ENCODE measurements around the gene SNX32. TPM values are rescaled to one million over a fixed set of nuclear protein-coding genes. Genes with fewer than 3 reads are reported as not detected.

The SNX32 gene
- total and polyA plus RNA-seq, 2 donors (not counting 3 experiments of a cell fraction or from before 2014, with no cell fraction given): 0.19 TPM; not detected in 1

DNA sequence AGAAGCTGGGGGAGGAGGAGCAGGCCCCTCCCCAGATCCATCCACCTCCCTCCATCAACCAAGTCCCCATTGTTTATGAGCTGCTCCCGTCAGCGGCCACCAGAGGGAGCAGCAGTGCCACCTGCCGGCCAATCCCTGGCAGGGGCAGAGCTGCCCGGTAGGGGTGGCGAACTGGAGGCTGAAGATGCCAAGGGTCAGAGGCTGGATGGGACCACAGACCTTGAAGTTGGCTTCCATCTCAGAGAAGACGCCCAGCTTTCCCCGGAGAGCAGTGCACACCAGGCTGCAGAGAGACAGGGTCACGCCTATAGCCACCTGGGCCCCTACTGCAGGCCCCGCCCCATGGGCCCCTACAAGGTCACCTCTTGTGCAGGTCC is 50.9 kb downstream of the SNX32 start:
- H3K36me3 ChIP-seq (ENCODE audit: control insufficient read depth in 2 of 2, extremely low read depth in 1 of 2, insufficient read depth in 2 of 2, low read length in 2 of 2): peaks cover 4 to 30% of the 10 kb centered on the region in 2 experiments
- no peak overlapping the region for H3K9ac ChIP-seq (replicated peaks; ENCODE audit: extremely low read depth, insufficient read depth, low read length)
- H4K20me1 ChIP-seq (replicated peaks; ENCODE audit: control insufficient read depth, extremely low read depth, insufficient read depth, low read length): no peaks in the 10 kb centered on the region
- H2AFZ ChIP-seq (ENCODE audit: low read depth, low read length): no peak overlapping the region
- ChIA-PET POLR2A (interaction anchor here (1.1 to 1.9 kb wide), 3 partner anchors 14 to 26 kb away, joined by 3 to 17 read pairs (median 4); partner anchors contain the start of genes CFL1, FOSL1 and MUS81), CTCF (interaction anchor here (0.5 to 3.4 kb wide), 51 partner anchors 8 to 344 kb away, joined by 3 to 115 read pairs (median 5); partner anchors contain the start of genes AP5B1, BANF1, CFL1 and EFEMP2)
- H3K27ac ChIP-seq (ENCODE audit: insufficient read depth, low read depth, low read length): no peak overlapping the region
- peaks cover 11% of the 10 kb centered on the region for H3K79me2 ChIP-seq (ENCODE audit: control insufficient read depth, insufficient read depth, low read length)
- H3K9me3 ChIP-seq (replicated peaks; ENCODE audit: control insufficient read depth, insufficient read depth, low read length): no peaks in the 10 kb centered on the region
- TF ChIP-seq, protein P1, sequence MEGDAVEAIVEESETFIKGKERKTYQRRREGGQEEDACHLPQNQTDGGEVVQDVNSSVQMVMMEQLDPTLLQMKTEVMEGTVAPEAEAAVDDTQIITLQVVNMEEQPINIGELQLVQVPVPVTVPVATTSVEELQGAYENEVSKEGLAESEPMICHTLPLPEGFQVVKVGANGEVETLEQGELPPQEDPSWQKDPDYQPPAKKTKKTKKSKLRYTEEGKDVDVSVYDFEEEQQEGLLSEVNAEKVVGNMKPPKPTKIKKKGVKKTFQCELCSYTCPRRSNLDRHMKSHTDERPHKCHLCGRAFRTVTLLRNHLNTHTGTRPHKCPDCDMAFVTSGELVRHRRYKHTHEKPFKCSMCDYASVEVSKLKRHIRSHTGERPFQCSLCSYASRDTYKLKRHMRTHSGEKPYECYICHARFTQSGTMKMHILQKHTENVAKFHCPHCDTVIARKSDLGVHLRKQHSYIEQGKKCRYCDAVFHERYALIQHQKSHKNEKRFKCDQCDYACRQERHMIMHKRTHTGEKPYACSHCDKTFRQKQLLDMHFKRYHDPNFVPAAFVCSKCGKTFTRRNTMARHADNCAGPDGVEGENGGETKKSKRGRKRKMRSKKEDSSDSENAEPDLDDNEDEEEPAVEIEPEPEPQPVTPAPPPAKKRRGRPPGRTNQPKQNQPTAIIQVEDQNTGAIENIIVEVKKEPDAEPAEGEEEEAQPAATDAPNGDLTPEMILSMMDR (IDR thresholded peaks at IDR 0.05; ENCODE audit: extremely low read depth in 1 of 2, insufficient read depth in 1 of 2, low read depth in 1 of 2, low read length in 2 of 2): peak; percentile 99 to 100
- TF ChIP-seq GATA2 (IDR thresholded peaks at IDR 0.05; ENCODE audit: insufficient read depth, insufficient read length, low read depth, low read length): no peak
- TF ChIP-seq POLR2AphosphoS5 (IDR thresholded peaks at IDR 0.05; ENCODE audit: insufficient read depth, low read depth, low read length): peak; percentile 49
- DNase-seq (ENCODE audit: low read depth, low spot score): peak; percentile 78
- H3K4me1 ChIP-seq (ENCODE audit: control insufficient read depth, extremely low read depth, insufficient read depth, low read length): peaks cover 23% of the 10 kb centered on the region
- intact Hi-C loops (cut with micrococcal nuclease) (loop anchor here (1.0 to 5.0 kb wide), 2 partner anchors 48 to 105 kb away; no protein-coding TSS in a partner anchor), dilution Hi-C loops (cut with MboI; ENCODE audit: extremely low pct_ligation_motif_present, low sequenced_read_pairs) (no loop called here)
- FAIRE-seq: peak; percentile 82
- H3K27me3 ChIP-seq (ENCODE audit: control insufficient read depth in 2 of 2, insufficient read depth in 2 of 2, low read length in 2 of 2): no peaks in the 10 kb centered on the region
- H3K9me1 ChIP-seq (replicated peaks; ENCODE audit: control insufficient read depth, extremely low read depth, insufficient read depth, low read length): no peaks in the 10 kb centered on the region
- H3K4me2 ChIP-seq (ENCODE audit: insufficient read depth, low read length): no peak overlapping the region
- no peak overlapping the region for H3K4me3 ChIP-seq (replicated peaks in 1 of 3; ENCODE audit: insufficient read depth in 1 of 3, low read depth in 1 of 3, low read length in 3 of 3)
- BruUV-seq (replicated peaks): no TSS peak

DNA sequence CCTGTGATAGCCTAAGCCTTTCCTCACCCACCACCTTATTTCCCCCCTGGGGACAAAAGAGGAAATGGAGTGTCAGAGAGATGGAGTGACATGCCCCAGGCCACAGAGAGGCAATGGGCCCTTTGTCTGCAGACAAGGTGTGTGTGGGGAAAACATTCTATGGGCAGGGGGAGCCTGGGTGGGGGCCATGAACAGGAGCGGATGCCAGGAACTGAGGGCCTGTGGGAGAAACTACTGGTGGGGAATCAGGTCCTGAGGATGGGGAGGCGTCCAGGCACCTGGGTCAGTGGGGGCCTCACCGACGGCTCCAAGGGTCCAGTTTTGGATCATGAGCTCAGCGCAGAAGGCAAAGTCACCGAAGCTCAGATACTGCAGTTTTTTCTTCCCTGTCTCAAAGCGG is 51.5 kb downstream of the SNX32 start:
- Histone ChIP-seq H3K9me3 (replicated peaks; ENCODE audit: control insufficient read depth, insufficient read depth, low read length) (no peaks in the 10 kb centered on the region), H3K27ac (ENCODE audit: insufficient read depth, low read depth, low read length) (no peak overlapping the region), H3K4me2 (ENCODE audit: insufficient read depth, low read length) (no peak overlapping the region), H2AFZ (ENCODE audit: low read depth, low read length) (no peak overlapping the region), H3K4me1 (ENCODE audit: control insufficient read depth, extremely low read depth, insufficient read depth, low read length) (peaks cover 28% of the 10 kb centered on the region), H3K9ac (replicated peaks; ENCODE audit: extremely low read depth, insufficient read depth, low read length) (no peak overlapping the region), H3K36me3 (ENCODE audit: control insufficient read depth in 2 of 2, extremely low read depth in 1 of 2, insufficient read depth in 2 of 2, low read length in 2 of 2) (peaks cover 4 to 30% of the 10 kb centered on the region in 2 experiments), H3K4me3 (replicated peaks in 1 of 3; ENCODE audit: insufficient read depth in 1 of 3, low read depth in 1 of 3, low read length in 3 of 3) (no peak overlapping the region), H3K9me1 (replicated peaks; ENCODE audit: control insufficient read depth, extremely low read depth, insufficient read depth, low read length) (no peaks in the 10 kb centered on the region), H3K79me2 (ENCODE audit: control insufficient read depth, insufficient read depth, low read length) (peaks cover 11% of the 10 kb centered on the region), H4K20me1 (replicated peaks; ENCODE audit: control insufficient read depth, extremely low read depth, insufficient read depth, low read length) (no peaks in the 10 kb centered on the region), H3K27me3 (ENCODE audit: control insufficient read depth in 2 of 2, insufficient read depth in 2 of 2, low read length in 2 of 2) (no peaks in the 10 kb centered on the region)
- BruUV-seq (replicated peaks): no TSS peak
- ChIA-PET CTCF (interaction anchor here (0.6 to 3.4 kb wide), 50 partner anchors 8 to 345 kb away, joined by 3 to 115 read pairs (median 5); partner anchors contain the start of genes AP5B1, BANF1, CFL1 and EFEMP2), POLR2A (interaction anchor here (1.1 to 1.9 kb wide), 3 partner anchors 15 to 26 kb away, joined by 3 to 17 read pairs (median 4); partner anchors contain the start of genes CFL1, FOSL1 and MUS81)
- DNase-seq (ENCODE audit: low read depth, low spot score) (no peak), FAIRE-seq (no peak)
- TF ChIP-seq POLR2AphosphoS5 (IDR thresholded peaks at IDR 0.05; ENCODE audit: insufficient read depth, low read depth, low read length): no peak
- TF ChIP-seq POLR2A (IDR thresholded peaks at IDR 0.05; ENCODE audit: low read depth, low read length): no peak
- TF ChIP-seq, protein P1 (IDR thresholded peaks at IDR 0.05; ENCODE audit: extremely low read depth in 1 of 2, insufficient read depth in 1 of 2, low read depth in 1 of 2, low read length in 2 of 2): no peak
- no peak for TF ChIP-seq EZH2 (IDR thresholded peaks at IDR 0.05; ENCODE audit: borderline replicate concordance, low read depth, low read length, severe bottlenecking)
- intact Hi-C loops (cut with micrococcal nuclease) (loop anchor here (5.0 kb wide), 1 partner anchor 47 kb away; no protein-coding TSS in a partner anchor), dilution Hi-C loops (cut with MboI; ENCODE audit: extremely low pct_ligation_motif_present, low sequenced_read_pairs) (no loop called here)

All from endothelial cell of umbilical vein (primary cell).